ENCODE results near the gene CEP57L1.
A peak's percentile ranks its signal among the peaks of the same experiment; 100 is the strongest.
"Not testable (repeated sequence)": the region's sequence is repeated elsewhere in the genome, so short reads cannot be mapped to it uniquely, and the experiment has no call there.

The CEP57L1 gene

DNA sequence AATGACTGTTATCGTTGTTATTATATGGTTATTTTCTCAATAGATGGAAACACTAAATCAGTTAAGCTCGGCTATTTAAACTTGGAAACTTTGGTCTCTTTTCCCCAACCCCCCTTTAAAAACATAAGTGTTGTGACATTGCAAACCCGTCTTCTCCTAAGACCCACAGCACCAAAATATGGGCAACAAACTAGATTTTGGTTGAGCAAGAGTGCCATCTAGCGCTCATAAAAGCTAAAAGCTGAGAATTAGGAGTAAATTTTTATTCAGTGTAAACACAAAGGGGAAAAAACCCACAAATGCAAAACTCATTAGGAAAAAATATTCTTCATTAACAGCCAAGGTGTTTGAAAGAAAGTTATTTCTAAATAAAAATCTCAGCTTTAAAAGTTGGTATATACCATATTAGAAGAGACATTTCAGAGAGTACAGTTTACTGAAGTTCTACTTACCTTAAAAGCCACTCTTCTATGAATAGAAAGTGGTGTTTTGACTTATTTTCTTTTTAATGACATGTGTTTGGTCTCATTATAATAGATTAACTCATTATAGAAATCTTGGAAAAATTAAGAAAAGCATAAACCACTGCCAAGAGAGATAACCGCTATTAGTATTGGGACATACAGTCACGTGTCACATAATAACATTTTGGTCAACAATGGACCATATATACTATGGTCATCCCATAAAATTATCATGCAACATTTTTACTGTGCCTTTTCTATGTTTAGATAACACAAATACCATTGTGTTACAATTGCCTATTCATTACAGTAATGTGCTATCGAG, 21.8 kb upstream of the CEP57L1 start:
- DNase-seq (ENCODE audit: low read depth) = peak; percentile 31

DNA sequence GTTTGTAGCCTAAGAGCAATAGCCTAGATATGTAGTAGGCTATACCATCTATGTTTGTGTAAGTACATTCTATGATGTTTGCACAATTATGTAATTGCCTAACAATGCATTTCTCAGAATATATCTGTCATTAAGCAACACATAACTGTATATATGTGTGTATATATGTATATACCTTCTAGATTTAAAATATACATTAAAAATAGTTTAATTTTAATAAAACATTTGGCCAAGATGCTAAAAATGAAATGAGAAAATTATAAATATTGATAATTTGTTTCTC, 21.2 kb upstream of the CEP57L1 start:
- no peak for DNase-seq (ENCODE audit: low read depth)

DNA sequence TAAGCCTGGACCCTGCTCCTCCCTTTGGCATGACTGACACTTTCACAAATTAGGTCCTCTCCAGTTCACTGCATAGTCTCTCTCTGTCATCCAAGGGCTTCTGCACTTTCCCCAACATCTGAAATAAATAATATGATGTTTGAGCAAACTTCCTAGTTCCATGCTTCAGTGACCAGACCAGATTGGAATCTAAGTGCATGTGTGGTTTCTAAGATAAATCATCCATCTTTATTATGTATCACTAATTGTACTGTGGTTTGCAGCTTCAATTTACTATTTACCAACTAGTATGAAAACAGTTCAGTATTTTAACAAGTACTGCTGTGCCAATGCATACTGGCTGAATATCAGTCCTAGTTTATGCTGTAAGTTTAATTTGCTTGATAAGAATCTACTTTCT, 19.4 kb upstream of the CEP57L1 start:
- no peak for DNase-seq (ENCODE audit: low read depth)

DNA sequence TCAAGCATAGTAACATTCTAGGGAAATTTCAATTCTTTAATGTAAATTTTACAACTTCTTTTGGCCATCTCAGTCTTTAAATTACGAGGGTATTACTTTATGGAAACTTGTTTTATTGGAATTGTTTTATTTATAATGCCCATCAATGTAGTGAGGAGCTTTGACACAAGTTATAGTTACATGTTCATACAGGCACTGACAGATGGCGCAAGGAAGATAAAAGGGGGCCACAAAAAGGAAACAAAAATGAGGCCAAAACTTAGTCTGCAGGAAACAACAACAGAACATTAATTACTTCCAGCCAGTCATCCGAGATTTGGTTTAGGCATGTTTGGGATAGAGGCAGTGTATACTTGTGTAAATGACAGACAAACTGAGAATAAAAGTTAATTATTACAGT, 18.9 kb upstream of the CEP57L1 start:
- DNase-seq (ENCODE audit: low read depth) = no peak

DNA sequence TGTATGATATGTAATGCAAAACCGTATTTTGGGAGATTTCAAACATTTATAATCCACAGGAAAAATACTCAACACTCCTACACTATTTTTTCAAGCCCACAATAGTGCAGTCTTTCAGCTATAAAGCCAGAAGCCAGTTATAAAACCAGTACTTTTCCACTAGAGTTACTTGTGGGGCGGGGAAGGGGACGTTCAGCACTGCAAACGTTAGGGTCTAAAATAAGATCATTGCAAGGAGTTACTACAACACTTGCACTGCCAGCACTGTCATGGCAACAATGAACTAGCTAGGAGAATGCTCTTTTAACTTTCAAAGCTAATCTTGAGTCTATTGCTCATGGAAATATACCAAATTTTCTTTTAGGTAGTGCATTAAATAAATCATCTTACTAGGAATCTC, 15.3 kb upstream of the CEP57L1 start:
- no peak for DNase-seq (ENCODE audit: low read depth)

DNA sequence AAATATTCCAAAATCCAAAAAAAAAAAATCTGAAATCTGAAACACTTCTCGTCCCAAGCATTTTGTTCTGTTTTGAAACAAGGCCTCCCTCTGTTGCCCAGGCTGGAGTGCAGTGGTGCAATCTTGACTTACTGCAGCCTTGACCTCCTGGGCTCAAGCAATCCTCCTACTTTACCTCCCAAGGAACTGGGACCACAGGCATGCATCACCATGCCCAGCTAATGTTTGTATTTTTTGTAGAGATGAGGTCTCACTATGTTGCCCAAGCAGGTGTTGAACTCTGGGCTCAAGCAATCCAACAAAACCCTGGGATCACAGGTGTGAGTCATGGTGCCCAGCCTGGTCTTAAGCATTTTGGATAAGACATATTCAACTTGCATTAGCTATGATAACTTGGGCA, 14.3 kb upstream of the CEP57L1 start:
- DNase-seq (ENCODE audit: low read depth) = no peak

DNA sequence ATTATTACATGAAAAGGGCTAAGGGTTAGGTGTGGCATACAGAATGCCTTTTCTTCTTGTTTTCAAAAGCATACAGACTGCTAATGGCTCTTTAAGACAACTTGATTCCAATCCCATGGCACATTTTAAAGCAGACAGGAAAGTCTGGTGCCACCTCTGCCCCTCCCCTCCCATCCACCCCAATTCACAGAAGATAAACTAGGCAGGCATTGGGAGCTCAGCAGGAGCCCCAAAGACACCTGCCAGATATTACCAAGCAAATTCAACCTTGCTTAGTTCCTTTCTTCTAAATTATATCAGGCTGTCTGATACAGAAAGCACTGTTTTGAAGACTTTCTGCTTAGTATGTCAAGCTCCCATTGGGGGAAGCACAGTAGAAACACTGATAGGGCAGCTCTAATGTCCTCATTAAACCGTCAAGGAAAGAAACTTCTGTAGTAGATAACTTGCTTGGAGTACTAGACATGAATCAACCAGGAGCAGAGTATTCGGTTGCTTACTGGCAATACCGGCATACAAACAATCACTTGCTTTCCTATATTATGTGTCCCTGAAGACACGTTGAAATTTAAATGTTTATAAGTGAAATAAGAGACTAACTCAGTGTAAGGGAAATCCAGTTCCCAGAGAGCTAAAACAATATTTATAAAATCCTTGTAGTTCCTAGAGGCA, 13.7 kb upstream of the CEP57L1 start:
- no peak for DNase-seq (ENCODE audit: low read depth)

DNA sequence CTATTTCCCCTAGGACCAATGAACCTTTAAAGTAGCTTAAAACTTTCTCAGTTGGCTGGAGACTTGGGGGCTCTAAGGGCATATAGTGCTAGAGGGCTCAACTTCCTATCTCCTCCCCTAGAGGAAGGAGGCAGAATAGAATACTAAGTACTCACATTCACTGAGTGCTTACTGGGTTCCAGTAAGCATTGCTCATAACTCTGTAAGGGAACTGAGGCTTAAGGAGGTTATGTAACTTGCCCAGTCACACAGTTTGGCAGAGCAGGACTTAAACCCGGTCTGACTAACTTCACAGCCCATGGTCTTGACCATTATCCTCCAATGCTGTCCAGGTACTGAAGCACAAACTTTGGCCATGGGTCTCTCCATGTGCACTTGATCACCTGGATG, 13.1 kb upstream of the CEP57L1 start:
- DNase-seq (ENCODE audit: low read depth) = no peak

DNA sequence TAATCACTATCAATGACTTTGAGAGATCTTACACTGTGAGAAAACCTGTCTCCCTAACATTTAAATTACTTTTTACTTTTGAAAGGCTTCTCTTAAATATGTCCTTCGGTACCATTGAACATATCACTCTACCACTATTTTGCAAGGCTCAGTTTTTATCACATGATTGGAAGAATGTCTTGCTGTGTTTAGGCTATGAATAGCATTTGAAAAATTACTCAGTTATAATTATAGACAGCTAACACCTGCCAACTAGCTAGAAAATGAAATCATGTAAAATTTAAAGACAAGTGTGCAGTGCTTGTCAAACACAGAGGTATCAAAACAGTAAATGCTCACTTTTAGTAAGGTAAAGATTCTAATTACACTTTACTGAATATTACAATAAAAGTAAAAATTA, 11.7 kb upstream of the CEP57L1 start:
- DNase-seq (ENCODE audit: low read depth) = no peak

DNA sequence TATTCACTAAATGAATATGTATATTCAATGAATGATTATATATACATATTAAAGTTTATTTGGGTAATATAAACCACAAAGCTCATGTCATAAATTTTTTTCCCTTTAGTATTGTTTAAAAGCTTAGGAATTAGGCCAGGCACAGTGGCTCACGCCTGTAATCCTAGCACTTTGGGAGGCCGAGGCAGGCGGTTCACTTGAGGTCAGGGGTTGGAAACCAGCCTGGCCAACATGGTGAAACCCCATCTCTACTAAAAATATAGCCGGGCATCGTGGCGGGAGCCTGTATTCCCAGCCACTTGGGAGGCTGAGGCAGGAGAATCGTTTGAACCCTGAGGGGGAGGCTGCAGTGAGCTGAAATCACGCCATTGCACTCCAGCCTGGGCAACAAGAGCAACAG, 11.2 kb upstream of the CEP57L1 start:
- DNase-seq (ENCODE audit: low read depth) = not testable (repeated sequence)

DNA sequence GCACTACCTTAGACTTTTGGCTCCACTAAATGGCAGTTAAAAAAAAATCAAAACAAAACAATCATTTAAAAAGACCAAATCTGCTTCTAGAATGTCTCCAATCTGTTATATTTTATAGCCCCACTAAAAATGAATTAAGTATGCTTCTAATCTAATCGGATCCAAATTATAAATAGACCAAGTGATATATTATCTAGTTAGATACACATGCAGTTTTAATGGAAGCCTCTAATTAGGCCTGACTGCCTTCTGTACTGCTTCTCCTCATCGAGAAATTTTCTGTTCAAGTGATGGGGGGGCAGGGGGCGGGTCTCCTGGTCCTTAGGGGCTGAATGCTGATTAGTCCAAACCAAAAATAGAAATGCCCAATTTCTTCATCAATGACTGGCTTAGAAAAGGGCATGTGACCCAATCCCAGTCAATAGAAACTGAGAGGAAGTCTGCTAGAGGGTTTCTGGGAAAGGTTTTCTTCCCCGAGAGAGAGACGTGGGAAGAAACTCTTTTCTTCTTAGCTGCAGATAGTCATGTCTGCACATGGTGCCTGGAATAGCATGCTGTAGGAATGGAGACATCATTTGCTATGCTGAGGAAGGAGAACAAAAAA, 7.5 kb upstream of the CEP57L1 start:
- DNase-seq (ENCODE audit: low read depth) = no peak

DNA sequence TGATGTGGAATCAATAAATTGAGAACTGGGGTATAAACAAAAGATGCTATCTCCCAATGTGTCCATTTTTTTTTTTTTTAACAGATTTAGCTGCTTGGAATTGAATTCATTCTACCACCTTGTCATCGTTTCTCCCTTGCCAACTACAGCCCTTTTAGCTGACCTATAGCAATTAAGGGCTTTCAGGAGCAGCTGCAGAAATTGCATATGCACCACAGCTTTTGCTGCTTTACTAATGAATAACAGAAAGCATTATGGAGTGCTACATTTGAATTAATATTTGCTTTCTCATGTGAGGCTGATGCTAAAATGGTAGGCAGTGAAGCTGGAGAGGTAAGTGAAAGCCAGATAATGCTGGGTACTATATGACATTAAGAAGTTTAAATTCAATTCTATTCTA, 6.3 kb upstream of the CEP57L1 start:
- no peak for DNase-seq (ENCODE audit: low read depth)

DNA sequence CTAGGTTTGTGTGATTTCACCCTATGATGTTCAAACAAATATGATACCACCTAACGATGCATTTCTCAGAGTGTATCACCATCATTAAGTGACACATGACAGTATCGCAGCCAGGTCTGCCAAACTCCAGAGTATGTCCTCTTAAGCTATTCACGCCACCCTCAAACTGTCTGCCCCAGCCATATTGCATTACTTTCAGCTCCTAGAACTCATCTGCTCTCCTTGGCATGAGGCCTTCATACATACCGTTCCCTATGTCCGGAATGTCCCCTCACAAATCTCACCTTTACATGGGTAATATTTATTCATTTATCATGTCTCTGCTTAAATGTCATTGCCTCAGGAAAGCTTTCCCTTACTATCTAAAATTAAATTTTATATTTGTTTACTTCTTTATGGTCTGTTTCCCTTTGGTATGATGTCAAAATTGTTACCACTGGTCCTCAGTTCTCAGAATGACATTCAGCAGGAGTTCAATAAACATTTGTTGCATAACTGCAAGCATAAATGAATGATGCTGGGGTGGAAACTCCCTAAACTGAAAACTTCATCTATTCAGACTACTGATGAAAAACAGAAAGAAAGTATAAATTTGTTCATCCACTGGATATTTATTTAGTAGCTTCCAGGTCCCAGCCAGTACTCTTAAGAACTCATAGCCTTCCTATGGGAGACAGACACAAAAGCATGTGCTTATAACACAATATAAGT, 3.8 kb upstream of the CEP57L1 start:
- no peak for DNase-seq (ENCODE audit: low read depth)

DNA sequence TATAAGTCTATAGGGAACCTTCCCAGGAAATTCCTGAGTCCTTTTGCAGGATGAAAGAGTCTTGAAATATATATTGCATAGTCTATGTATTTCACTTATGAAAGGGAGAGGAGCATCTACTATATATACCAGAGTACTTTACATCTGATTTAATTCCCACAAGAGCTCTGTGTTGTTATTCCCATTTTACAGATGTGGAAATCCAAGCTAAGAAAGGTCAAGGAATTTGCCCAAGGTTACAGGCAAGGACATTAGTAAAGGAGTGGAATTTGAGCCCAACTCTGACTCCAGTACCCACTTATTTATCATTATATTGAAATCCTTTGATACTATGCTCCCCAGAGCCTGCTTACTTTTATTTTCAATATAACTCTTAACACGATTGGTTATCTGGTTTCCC, 3.2 kb upstream of the CEP57L1 start:
- DNase-seq (ENCODE audit: low read depth) = no peak

DNA sequence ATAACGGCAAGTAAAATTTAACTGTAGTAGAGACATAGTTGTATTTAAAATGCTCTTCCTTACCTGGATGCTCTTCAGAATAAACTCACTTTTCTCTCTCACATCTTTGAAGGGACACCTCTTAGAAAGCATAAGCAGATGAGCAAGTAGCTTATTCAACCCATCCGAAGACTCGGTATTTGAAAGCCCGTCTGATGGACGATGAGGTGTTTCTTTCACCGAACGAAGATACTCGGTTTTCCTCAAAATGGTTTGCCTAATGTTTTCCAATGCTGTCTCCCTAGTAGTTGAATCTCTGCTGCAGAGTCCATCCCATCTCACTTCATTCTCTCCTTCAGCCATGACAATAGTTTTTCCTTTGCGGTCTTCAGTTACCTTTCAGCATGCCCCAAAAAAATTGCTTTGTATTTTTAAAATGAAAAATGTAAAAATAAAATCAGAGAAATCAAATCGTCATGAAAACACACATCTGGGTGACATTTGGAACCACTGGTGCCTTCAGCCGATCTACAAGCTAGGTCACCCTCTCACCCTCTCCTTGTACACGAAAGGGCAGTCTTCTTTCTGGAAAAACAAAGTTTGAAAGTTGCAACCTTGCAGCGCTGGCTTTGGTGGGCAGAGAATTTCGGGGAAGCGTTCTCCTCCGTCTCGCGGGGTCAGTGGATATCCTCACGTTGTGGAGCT, 1.4 kb upstream of the CEP57L1 start:
- DNase-seq (ENCODE audit: low read depth) = no peak

DNA sequence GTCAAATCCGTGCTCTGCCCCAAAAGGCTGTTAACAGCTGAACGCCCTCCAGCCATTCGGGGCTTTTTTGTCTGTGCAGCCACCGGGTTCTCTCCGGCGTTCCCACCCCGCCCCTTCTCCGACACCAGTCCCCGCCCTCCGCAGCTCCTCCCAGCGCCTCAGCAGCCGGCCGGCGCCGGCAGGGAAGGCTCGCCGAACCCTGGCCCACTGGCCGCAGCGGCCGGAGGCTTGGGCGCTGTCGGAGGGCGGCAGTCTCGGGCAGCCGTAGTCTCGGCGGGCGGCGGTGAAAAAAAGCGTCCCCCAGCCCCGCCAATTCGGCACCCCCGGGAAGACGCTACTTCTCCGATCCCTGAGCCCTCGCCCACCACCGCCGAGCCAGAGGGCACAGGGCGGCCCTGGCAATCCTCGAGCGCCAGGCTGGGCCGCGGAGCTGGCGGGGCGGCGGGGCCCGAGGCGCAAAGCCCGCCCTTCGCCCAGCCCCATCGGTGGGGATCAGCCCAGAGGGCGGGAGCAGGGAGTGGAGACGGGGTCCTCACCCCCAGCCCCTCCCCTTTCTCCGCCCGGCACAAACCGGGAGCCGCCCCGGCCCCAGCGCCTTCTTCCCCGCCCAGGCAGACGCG, 781 bp upstream of the CEP57L1 start, which contains the start of gene SESN1:
SESN1 (minus strand) TSS at position 431 of the 620 bp plus-strand sequence. CDS start 773 bp downstream, outside the sequence.
- peak; percentile 75 for DNase-seq (ENCODE audit: low read depth)

DNA sequence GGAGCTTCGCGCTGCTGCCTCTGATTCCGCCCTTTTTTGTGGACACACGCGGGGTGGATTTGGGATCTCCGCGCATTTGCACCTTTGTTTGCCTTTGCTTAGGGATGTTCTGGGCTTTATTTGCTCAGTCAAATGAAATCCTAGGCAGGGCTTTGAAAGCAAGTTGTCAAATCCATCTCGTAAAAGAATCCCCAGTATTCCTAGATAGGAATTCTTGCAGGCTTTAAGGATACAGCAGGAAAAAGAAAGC, 453 bp downstream of the CEP57L1 start:
- DNase-seq (ENCODE audit: low read depth) = no peak

DNA sequence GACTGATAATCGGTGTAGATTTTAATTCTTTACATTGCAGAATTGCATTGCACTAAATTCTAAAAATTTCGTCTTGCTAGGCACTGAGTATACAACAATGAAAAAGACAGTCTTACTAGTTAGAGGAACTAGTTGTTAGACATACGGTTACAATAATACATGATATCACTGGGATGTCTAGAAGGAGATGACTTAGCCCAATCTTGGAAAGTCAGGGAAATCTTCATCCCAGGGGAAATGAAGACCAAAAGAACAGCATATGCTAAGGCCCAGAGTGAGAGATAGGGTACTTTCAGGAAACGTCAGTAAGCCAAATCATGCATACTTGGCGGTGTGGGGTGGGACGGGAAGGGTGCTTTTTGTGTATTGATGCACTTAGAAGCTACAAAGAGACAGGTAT, 901 bp downstream of the CEP57L1 start:
- no peak for DNase-seq (ENCODE audit: low read depth)

DNA sequence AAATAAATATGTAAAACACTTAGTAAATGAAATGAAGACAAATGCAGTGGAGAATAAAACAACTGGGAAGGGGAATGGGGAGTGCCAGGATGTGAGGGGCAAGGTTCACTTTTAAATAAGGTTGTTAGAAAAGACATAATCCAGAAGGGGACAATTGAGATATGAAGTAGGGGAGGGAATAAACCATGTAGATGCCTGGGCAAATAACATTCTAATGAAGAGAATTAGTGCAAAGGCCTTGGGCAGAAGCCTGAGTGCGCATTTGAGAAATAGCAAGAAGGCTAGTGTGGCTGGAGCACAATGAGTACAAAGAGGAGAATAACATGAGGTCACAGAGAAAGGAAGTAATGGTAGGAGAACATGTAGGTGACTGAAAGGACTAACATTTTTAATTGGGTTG, 2.4 kb downstream of the CEP57L1 start:
- DNase-seq (ENCODE audit: low read depth) = no peak

DNA sequence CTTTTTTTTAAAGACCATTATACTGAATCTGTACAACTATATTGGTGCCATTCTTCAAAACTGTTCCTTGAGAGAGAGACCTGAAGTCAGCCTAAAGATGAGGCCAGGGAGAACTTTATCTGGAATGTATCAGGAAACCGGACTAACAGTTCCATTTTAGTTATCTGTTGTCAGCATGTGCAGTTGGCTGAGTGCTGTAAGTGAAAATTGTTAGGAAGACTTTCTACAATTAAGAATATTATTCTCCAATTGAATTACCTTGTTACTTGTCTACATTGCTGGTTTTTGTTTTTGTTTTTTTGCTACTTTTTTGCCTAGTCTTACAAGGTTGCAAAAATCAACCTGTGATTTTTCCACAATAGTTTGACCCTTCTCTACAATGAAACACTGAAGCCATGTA, 7.5 kb downstream of the CEP57L1 start:
- DNase-seq (ENCODE audit: low read depth) = no peak

DNA sequence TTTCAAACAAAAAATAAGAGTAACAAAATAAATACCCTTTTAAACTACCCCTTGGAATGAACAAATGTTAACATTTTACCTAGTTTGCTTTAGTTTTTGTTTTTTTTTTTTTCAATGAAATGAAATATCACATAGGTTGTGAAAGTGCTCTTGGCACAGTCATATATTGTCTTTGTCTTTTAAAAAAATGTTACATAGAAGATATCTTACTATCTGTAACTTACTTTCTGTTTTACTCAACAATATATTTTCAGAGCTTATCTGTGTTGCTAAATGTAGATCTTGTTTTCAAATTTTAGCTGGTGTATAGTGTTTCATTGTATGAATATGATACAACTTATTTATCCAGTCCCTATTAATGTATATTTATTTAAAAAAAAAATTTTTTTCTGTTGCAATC, 8.6 kb downstream of the CEP57L1 start:
- no peak for DNase-seq (ENCODE audit: low read depth)

DNA sequence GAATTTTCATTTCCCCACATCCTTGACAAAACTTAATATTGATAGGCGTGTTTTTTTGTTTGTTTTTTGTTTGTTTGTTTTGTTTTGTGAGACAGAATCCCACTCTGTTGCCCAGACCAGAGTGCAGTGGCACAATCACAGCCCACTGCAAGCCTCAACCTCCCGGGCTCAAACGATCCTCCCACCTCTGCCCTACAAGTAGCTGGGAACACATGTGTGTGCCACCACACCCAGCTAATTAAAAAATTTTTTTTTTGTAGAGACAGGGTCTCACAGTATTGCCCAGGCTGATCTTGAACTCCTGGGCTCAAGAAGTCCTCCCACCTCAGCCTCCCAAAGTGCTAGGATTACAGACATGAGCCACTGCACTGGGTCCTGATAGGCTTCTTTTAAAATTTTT, 9.2 kb downstream of the CEP57L1 start:
- no peak for DNase-seq (ENCODE audit: low read depth)
